Measurements from ENCODE around the gene CCDC85B.
A peak's percentile ranks its signal among the peaks of the same experiment; 100 is the strongest.

Gene CCDC85B

GRCh38 chr11:65858681-65859087 lies 31.8 kb upstream of the CCDC85B start:
- H3K4me3 ChIP-seq (ENCODE audit: low read depth, low read length), result peak overlapping the region; percentile 83
- DNase-seq (ENCODE audit: low read depth), result no peak
- TF ChIP-seq, protein P1, sequence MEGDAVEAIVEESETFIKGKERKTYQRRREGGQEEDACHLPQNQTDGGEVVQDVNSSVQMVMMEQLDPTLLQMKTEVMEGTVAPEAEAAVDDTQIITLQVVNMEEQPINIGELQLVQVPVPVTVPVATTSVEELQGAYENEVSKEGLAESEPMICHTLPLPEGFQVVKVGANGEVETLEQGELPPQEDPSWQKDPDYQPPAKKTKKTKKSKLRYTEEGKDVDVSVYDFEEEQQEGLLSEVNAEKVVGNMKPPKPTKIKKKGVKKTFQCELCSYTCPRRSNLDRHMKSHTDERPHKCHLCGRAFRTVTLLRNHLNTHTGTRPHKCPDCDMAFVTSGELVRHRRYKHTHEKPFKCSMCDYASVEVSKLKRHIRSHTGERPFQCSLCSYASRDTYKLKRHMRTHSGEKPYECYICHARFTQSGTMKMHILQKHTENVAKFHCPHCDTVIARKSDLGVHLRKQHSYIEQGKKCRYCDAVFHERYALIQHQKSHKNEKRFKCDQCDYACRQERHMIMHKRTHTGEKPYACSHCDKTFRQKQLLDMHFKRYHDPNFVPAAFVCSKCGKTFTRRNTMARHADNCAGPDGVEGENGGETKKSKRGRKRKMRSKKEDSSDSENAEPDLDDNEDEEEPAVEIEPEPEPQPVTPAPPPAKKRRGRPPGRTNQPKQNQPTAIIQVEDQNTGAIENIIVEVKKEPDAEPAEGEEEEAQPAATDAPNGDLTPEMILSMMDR (IDR thresholded peaks at IDR 0.05; ENCODE audit: low read depth, low read length, missing control alignments), result no peak

DNA sequence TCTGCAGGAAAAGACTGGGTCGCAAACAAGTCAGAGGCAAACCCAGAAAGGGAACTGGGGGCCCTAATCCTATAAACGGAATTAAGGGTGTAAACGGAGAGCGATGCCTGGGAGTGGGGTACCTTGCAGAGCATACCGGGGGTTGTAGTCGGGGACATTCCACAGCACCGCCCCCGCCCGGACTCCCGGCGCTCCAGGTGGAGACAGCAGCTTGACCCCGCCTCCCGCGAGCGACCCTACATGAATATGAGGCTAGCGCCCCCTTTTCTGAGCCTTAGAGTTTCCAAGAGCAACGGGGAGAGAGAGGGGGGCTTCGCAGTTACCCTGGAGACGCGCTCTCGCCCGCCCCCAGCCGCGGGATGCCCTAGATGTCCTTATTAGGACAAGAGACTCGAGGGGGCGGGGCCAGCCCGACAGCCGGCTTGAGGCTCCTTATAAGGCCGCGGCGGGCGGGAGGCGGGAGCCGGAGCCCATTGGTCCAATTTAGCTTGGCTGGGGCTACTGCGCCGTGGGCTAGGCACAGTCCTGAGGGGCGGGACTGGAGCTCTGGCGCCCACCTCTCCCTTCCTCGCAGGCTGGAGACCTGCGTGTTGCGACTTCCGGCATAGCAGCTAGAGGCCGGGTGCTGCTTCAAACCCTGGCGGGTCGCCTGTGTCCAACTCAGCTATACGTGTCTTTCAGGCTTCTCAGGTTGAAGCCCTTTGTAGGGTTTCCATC lies 31.2 kb upstream of the CCDC85B start:
- H3K4me3 ChIP-seq (ENCODE audit: low read depth, low read length), result peak overlapping the region; percentile 83
- TF ChIP-seq, protein P1 (IDR thresholded peaks at IDR 0.05; ENCODE audit: low read depth, low read length, missing control alignments), result no peak
- peak; percentile 95 for DNase-seq (ENCODE audit: low read depth)

DNA sequence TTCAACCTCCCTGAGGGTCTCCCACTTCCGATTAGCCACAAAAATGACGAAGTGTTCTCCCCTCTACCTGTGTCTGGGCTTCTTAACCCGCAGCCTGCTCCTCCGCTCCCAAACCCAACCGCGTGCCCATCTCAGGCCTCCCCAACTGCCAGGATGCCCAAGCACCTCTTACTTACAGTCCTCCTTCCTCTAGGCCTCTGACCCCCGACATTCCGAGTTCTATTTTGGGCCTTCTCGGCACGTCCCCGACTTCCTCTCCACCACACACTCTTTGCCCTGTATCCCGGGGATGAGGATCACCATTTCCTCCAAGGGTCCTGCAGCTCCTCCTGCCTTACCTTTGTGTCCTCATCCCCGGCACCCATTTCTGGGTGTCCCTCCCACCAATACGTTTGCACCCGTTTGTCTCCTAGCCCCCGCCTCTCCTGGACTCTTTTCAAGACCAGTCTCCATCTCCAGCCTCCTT lies 30.6 kb upstream of the CCDC85B start:
- DNase-seq (ENCODE audit: low read depth), result no peak
- peak overlapping the region; percentile 83 for H3K4me3 ChIP-seq (ENCODE audit: low read depth, low read length)
- TF ChIP-seq, protein P1 (IDR thresholded peaks at IDR 0.05; ENCODE audit: low read depth, low read length, missing control alignments), result no peak

DNA sequence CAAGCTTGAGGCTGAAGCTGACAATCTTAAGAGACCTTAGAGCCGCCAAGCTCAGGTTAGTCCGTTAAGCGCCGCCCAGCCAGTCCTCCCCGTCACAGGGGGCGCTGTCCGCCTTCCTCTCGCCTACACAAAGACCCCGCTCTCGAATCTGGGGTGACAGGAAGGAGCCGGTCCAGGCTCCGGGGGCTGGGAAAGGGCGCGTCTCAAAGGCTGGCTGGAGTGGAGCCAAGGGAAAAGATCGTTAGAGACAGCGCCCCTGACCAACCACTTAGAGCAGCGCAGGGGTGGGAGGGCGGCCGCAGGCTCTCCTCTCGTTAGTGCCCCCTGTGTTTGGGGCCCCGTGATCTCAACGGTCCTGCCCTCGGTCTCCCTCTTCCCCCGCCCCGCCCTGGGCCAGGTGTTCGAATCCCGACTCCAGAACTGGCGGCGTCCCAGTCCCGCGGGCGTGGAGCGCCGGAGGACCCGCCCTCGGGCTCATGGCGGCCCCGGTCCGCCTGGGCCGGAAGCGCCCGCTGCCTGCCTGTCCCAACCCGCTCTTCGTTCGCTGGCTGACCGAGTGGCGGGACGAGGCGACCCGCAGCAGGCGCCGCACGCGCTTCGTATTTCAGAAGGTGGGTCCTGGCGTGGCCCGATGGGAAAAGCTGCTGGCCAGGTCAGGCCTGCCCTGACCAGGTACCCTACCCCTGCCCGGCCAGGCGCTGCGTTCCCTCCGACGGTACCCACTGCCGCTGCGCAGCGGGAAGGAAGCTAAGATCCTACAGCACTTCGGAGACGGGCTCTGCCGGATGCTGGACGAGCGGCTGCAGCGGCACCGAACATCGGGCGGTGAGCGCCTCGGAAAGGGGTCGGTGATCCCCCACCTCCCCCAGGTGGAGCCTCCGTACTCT lies 30.0 kb upstream of the CCDC85B start, which contains the start of gene MUS81:
MUS81 (plus strand) TSS at position 156 of the 887 bp plus-strand sequence; CDS start at position 477, 321 bp downstream.
- TF ChIP-seq, protein P1 (IDR thresholded peaks at IDR 0.05; ENCODE audit: low read depth, low read length, missing control alignments), result peak; percentile 85
- peak within 1 kb of the TSS; percentile 83 for H3K4me3 ChIP-seq (ENCODE audit: low read depth, low read length)
- DNase-seq (ENCODE audit: low read depth), result peak; percentile 91

- peak overlapping the region; percentile 83 for H3K4me3 ChIP-seq (ENCODE audit: low read depth, low read length)
- no peak for DNase-seq (ENCODE audit: low read depth)
- TF ChIP-seq, protein P1 (IDR thresholded peaks at IDR 0.05; ENCODE audit: low read depth, low read length, missing control alignments), result no peak
Observed at GRCh38 chr11:65861165-65861505, 29.3 kb upstream of the CCDC85B start.

DNA sequence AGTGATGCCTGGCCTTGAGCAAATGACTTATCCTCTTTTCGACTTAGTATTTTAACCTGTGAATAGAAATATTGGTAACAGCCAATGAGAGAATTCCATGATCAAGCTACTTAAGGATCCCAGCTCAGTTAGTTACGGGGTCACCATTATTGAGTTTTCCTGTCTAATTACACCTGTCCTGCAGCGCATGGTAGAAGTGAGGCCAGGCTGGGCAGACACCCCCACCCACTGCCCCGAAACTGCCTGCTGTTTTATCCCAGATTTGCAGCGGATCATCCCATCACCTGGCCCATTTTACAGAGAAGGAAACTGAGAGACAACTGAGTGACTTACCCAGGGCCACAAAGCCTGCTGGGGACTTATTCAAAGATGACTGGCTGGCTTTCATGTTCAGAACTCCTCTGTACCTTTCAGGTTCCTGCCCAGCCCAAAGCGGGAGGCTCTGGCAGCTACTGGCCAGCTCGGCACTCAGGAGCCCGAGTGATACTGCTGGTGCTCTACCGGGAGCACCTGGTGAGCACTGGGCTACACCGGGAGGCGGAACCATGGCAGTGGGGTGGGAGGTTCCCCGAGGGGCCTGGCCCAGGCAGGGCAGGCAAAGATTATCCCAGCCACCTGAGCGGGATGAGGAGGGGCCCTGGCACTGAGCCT lies 28.8 kb upstream of the CCDC85B start:
- TF ChIP-seq, protein P1 (IDR thresholded peaks at IDR 0.05; ENCODE audit: low read depth, low read length, missing control alignments), result no peak
- peak overlapping the region; percentile 83 for H3K4me3 ChIP-seq (ENCODE audit: low read depth, low read length)
- no peak for DNase-seq (ENCODE audit: low read depth)
